Keratinocyte (primary cell): ENCODE measurements around the gene FEN1. TPM values are rescaled to one million over a fixed set of nuclear protein-coding genes. Genes with fewer than 3 reads are reported as not detected.

Source experiments
- DNase-seq: peaks from one replicate; pipeline ENCODE4 v3.0.0-alpha.2; 2011; ENCODE audit warnings: low read depth, missing footprints, low spot score
- FAIRE-seq: peaks from 2 replicates; lab custom pipeline; 2011; peaks lifted over from hg19 to GRCh38; lab: Jason Lieb, UNC
- H2AFZ ChIP-seq: 2 replicates; pipeline ENCODE4 v1.6.0; 2012; ENCODE audit warnings: low read length, control low read depth, inconsistent platforms; ENCODE audit not compliant: control insufficient read depth
- H3K27ac ChIP-seq: 2 replicates; pipeline ENCODE4 v1.5.1; 2011; ENCODE audit warnings: low read length; ENCODE audit not compliant: control insufficient read depth, insufficient read depth
- H3K27me3 ChIP-seq: 3 replicates; pipeline ENCODE4 v1.6.0; 2011; ENCODE audit warnings: low read length; ENCODE audit not compliant: control insufficient read depth, insufficient read depth; ENCODE audit errors: extremely low read depth
- H3K36me3 ChIP-seq, 2 experiments: 2 replicates in 1 of 2; 3 replicates in 1 of 2; pipeline ENCODE4 v1.5.1; 2011; ENCODE audit warnings: low read length in 2 of 2, mild to moderate bottlenecking in 1 of 2; ENCODE audit not compliant: control insufficient read depth in 2 of 2, insufficient read depth in 2 of 2; ENCODE audit errors: extremely low read depth in 1 of 2
- H3K4me1 ChIP-seq: 3 replicates; pipeline ENCODE4 v1.5.1; 2011; ENCODE audit warnings: low read length; ENCODE audit not compliant: control insufficient read depth, insufficient read depth; ENCODE audit errors: extremely low read depth
- H3K4me2 ChIP-seq: 3 replicates; pipeline ENCODE4 v1.6.0; 2011; ENCODE audit warnings: low read depth, low read length; ENCODE audit not compliant: control insufficient read depth, insufficient read depth; ENCODE audit errors: extremely low read depth
- H3K4me3 ChIP-seq, 3 experiments: fragments of 200-600 bp in 1 of 3; sonication (generic) in 1 of 3; 2 replicates in 2 of 3; 3 replicates in 1 of 3; pipeline ENCODE4 v1.5.1; 2011 to 2016; ENCODE audit warnings: low read length in 3 of 3, mild to moderate bottlenecking in 3 of 3, control low read depth in 2 of 3, inconsistent platforms in 1 of 3, low read depth in 1 of 3, mixed read lengths in 1 of 3, mixed run types in 1 of 3, moderate library complexity in 1 of 3; ENCODE audit not compliant: control insufficient read depth in 2 of 3, insufficient read depth in 2 of 3; ENCODE audit errors: extremely low read depth in 1 of 3
- H3K79me2 ChIP-seq: 2 replicates; pipeline ENCODE4 v1.6.0; 2012; ENCODE audit warnings: low read length; ENCODE audit not compliant: control insufficient read depth, insufficient read depth
- H3K9ac ChIP-seq: 3 replicates; pipeline ENCODE4 v1.6.0; 2011; ENCODE audit warnings: low read length; ENCODE audit not compliant: control insufficient read depth, insufficient read depth; ENCODE audit errors: extremely low read depth
- H3K9me1 ChIP-seq: 3 replicates; pipeline ENCODE4 v1.6.0; 2011; ENCODE audit warnings: low read length; ENCODE audit not compliant: control insufficient read depth, insufficient read depth; ENCODE audit errors: extremely low read depth
- H3K9me3 ChIP-seq: 2 replicates; pipeline ENCODE4 v1.5.1; 2012; ENCODE audit warnings: low read depth, low read length; ENCODE audit not compliant: control insufficient read depth
- H4K20me1 ChIP-seq: 3 replicates; pipeline ENCODE4 v1.6.0; 2011; ENCODE audit warnings: low read length; ENCODE audit not compliant: control insufficient read depth, insufficient read depth; ENCODE audit errors: extremely low read depth
- EZH2 ChIP-seq: IDR thresholded peaks from one replicate; pipeline ENCODE4 v1.6.1; 2012; ENCODE audit warnings: inconsistent platforms, mild to moderate bottlenecking, low read length, moderate library complexity
- dilution Hi-C: fragments of 300-500 bp; cut with MboI; formaldehyde crosslinking; loops from one replicate; pipeline ENCODE4 v1.7.0; 2020; ENCODE audit warnings: low sequenced_read_pairs; ENCODE audit not compliant: extremely low pct_ligation_motif_present
- polyA plus RNA-seq, 5 experiments: library from polyadenylated mRNA; depleted of rRNA in 3 of 5; stranded (reverse) in 3 of 5; stranded (forward) in 1 of 5; unstranded in 1 of 5; fragments of >200 nt; gene quantifications; 1 replicate in 1 of 5; 2 replicates in 3 of 5; 3 replicates in 1 of 5; pipeline versions ENCODE4 v1.2.1 to v1.2.3, GENCODE V29; 2011 to 2012; ENCODE audit warnings: missing spikeins in 2 of 5, low read depth in 1 of 5, low replicate concordance in 1 of 5
- TF ChIP-seq, protein P1 (sequence below), 3 experiments: IDR thresholded peaks in 1 of 3; conservative IDR thresholded peaks in 1 of 3; optimal IDR thresholded peaks in 1 of 3; 2 replicates in 2 of 3; 3 replicates in 1 of 3; pipeline versions ENCODE3 to v1.5.1; 2011; ENCODE audit warnings: low read length in 3 of 3, mild to moderate bottlenecking in 3 of 3, moderate library complexity in 2 of 3, control low read depth in 1 of 3, inconsistent platforms in 1 of 3; ENCODE audit not compliant: insufficient read depth in 2 of 3; ENCODE audit errors: extremely low read depth in 1 of 3

FEN1 gene
- polyA plus RNA-seq, 1 donor (not counting 4 experiments of a cell fraction or from before 2014, with no cell fraction given): 26.7 TPM

DNA sequence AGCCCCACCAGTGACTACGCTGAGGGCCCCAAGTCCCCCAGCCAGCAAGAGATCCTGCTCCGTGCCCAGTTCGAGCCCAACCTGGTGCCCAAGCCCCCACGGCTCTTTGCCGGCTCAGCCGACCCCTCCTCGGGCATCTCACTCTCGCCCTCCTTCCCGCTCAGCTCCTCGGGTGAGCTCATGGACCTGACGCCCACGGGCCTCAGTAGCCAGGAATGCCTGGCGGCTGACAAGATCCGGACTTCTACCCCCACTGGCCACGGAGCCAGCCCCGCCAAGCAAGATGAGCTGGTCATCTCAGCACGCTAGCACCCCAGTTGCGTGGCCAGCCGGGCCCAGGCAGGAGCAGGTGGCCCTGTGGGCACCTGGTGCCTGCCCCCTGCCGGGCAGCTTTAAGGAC is 48.5 kb upstream of the FEN1 start:
- dilution Hi-C loops: no loop called here
- no peak overlapping the region for H2AFZ ChIP-seq
- no peaks in the 10 kb centered on the region for H3K4me1 ChIP-seq
- H4K20me1 ChIP-seq: no peaks in the 10 kb centered on the region
- DNase-seq: no peak
- no peak for FAIRE-seq
- TF ChIP-seq, protein P1, sequence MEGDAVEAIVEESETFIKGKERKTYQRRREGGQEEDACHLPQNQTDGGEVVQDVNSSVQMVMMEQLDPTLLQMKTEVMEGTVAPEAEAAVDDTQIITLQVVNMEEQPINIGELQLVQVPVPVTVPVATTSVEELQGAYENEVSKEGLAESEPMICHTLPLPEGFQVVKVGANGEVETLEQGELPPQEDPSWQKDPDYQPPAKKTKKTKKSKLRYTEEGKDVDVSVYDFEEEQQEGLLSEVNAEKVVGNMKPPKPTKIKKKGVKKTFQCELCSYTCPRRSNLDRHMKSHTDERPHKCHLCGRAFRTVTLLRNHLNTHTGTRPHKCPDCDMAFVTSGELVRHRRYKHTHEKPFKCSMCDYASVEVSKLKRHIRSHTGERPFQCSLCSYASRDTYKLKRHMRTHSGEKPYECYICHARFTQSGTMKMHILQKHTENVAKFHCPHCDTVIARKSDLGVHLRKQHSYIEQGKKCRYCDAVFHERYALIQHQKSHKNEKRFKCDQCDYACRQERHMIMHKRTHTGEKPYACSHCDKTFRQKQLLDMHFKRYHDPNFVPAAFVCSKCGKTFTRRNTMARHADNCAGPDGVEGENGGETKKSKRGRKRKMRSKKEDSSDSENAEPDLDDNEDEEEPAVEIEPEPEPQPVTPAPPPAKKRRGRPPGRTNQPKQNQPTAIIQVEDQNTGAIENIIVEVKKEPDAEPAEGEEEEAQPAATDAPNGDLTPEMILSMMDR (optimal IDR thresholded peaks at IDR 0.05 in 1 of 3, IDR thresholded peaks at IDR 0.05 in 1 of 3, conservative IDR thresholded peaks at IDR 0.05 in 1 of 3; ENCODE audit: extremely low read depth in 1 of 3, insufficient read depth in 2 of 3, low read length in 3 of 3): no peak
- no peak for TF ChIP-seq EZH2
- H3K9me3 ChIP-seq: no peaks in the 10 kb centered on the region
- H3K27ac ChIP-seq: no peak overlapping the region
- no peaks in the 10 kb centered on the region for H3K79me2 ChIP-seq
- H3K9me1 ChIP-seq: no peaks in the 10 kb centered on the region
- H3K4me3 ChIP-seq: no peak overlapping the region
- H3K9ac ChIP-seq: no peak overlapping the region
- H3K27me3 ChIP-seq: peaks cover 13% of the 10 kb centered on the region
- no peaks in the 10 kb centered on the region for H3K36me3 ChIP-seq
- H3K4me2 ChIP-seq: no peak overlapping the region

- Histone ChIP-seq H3K9ac (no peak overlapping the region), H3K9me3 (no peaks in the 10 kb centered on the region), H3K4me1 (no peaks in the 10 kb centered on the region)
Observed at GRCh38 chr11:61744609-61745156, 48.0 kb upstream of the FEN1 start.

More at GRCh38 chr11:61744609-61745156, 48.0 kb upstream of the FEN1 start:
- H3K4me2 ChIP-seq: no peak overlapping the region
- H3K9me1 ChIP-seq: no peaks in the 10 kb centered on the region
- H3K27ac ChIP-seq: no peak overlapping the region
- DNase-seq (no peak), FAIRE-seq (no peak)
- TF ChIP-seq EZH2: no peak
- TF ChIP-seq, protein P1 (optimal IDR thresholded peaks at IDR 0.05 in 1 of 3, IDR thresholded peaks at IDR 0.05 in 1 of 3, conservative IDR thresholded peaks at IDR 0.05 in 1 of 3; ENCODE audit: extremely low read depth in 1 of 3, insufficient read depth in 2 of 3, low read length in 3 of 3): no peak
- no peaks in the 10 kb centered on the region for H3K36me3 ChIP-seq
- no peaks in the 10 kb centered on the region for H3K79me2 ChIP-seq
- H3K4me3 ChIP-seq: no peak overlapping the region
- peaks cover 14% of the 10 kb centered on the region for H3K27me3 ChIP-seq
- no peaks in the 10 kb centered on the region for H4K20me1 ChIP-seq
- no peak overlapping the region for H2AFZ ChIP-seq
- dilution Hi-C loops: no loop called here
